GM23338 (cell line): Measurements from ENCODE around the gene SPC24.

Experiments
- CREB1 ChIP-seq: fragments of 250-450 bp; sonication (Bioruptor Pico); IDR thresholded peaks from 2 replicates; pipeline ENCODE4 v1.5.0; 2020; ENCODE audit warnings: low read depth, mild to moderate bottlenecking, moderate library complexity
- EZH2 ChIP-seq: fragments of 200-600 bp; sonication (generic); IDR thresholded peaks from one replicate; pipeline ENCODE4 v1.8.0; 2017; ENCODE audit warnings: antibody characterized with exemption, mild to moderate bottlenecking, low read depth; ENCODE audit not compliant: unreplicated experiment
- EZH2phosphoT487 ChIP-seq: fragments of 200-600 bp; sonication (generic); IDR thresholded peaks from one replicate; pipeline ENCODE4 v1.8.1; 2018; ENCODE audit warnings: antibody characterized with exemption; ENCODE audit not compliant: unreplicated experiment
- JUNB ChIP-seq: IDR thresholded peaks from one replicate; pipeline ENCODE4 v1.6.1; 2016; ENCODE audit warnings: antibody characterized with exemption; ENCODE audit not compliant: unreplicated experiment
- POLR2AphosphoS5 ChIP-seq: IDR thresholded peaks from 2 replicates; pipeline ENCODE4 v1.6.1; 2016; ENCODE audit warnings: antibody characterized with exemption, low read depth
- STAT1 ChIP-seq: IDR thresholded peaks from one replicate; pipeline ENCODE4 v1.6.1; 2016; ENCODE audit warnings: antibody characterized with exemption; ENCODE audit not compliant: unreplicated experiment
- ZNF114 ChIP-seq: fragments of 250-450 bp; sonication (Bioruptor Pico); IDR thresholded peaks from 2 replicates; pipeline ENCODE4 v1.5.0; 2020; ENCODE audit warnings: mild to moderate bottlenecking, moderate library complexity
- ZNF331 ChIP-seq: fragments of 250-450 bp; sonication (Bioruptor Pico); IDR thresholded peaks from 2 replicates; pipeline ENCODE4 v1.5.0; 2020; ENCODE audit warnings: low read depth, mild to moderate bottlenecking, moderate library complexity
- TF ChIP-seq, protein P1 (sequence below), 2 experiments: fragments of 200-600 bp in 1 of 2; sonication (generic) in 1 of 2; conservative IDR thresholded peaks; 2 replicates each; pipeline versions ENCODE4 v1.5.1 to v1.6.1; 2016 to 2017; ENCODE audit warnings: antibody characterized with exemption in 2 of 2, low read depth in 2 of 2, mild to moderate bottlenecking in 2 of 2, moderate library complexity in 1 of 2
- TF ChIP-seq, protein P2 (sequence below): IDR thresholded peaks from one replicate; pipeline ENCODE4 v1.6.1; 2018; ENCODE audit warnings: antibody characterized with exemption; ENCODE audit not compliant: unreplicated experiment
- TF ChIP-seq, protein P3 (sequence below): IDR thresholded peaks from 2 replicates; pipeline ENCODE4 v1.6.1; 2016; ENCODE audit warnings: antibody characterized with exemption

DNA sequence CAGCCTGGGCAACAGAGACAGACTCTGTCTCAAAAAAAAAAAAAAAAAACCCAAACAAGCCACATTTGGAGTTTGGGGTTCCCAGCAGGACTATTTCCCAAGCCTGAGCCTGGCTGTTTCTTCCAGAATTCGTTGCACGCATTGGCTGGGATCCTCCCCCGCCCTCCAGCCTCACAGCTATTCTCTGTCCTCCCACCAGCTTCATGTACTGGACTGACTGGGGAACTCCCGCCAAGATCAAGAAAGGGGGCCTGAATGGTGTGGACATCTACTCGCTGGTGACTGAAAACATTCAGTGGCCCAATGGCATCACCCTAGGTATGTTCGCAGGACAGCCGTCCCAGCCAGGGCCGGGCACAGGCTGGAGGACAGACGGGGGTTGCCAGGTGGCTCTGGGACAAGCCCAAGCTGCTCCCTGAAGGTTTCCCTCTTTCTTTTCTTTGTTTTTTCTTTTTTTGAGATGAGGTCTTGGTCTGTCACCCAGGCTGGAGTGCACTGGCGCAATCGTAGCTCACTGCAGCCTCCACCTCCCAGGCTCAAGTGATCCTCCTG lies 39.6 kb downstream of the SPC24 start:
- TF ChIP-seq, protein P1, sequence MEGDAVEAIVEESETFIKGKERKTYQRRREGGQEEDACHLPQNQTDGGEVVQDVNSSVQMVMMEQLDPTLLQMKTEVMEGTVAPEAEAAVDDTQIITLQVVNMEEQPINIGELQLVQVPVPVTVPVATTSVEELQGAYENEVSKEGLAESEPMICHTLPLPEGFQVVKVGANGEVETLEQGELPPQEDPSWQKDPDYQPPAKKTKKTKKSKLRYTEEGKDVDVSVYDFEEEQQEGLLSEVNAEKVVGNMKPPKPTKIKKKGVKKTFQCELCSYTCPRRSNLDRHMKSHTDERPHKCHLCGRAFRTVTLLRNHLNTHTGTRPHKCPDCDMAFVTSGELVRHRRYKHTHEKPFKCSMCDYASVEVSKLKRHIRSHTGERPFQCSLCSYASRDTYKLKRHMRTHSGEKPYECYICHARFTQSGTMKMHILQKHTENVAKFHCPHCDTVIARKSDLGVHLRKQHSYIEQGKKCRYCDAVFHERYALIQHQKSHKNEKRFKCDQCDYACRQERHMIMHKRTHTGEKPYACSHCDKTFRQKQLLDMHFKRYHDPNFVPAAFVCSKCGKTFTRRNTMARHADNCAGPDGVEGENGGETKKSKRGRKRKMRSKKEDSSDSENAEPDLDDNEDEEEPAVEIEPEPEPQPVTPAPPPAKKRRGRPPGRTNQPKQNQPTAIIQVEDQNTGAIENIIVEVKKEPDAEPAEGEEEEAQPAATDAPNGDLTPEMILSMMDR (conservative IDR thresholded peaks at IDR 0.05; ENCODE audit: low read depth in 2 of 2): no peak
- TF ChIP-seq EZH2 (no peak), POLR2AphosphoS5 (no peak), EZH2phosphoT487 (no peak), CREB1 (no peak), JUNB (no peak), ZNF114 (CRISPR knock-in tag) (no peak), STAT1 (no peak), ZNF331 (CRISPR knock-in tag) (no peak)
- TF ChIP-seq, protein P2, sequence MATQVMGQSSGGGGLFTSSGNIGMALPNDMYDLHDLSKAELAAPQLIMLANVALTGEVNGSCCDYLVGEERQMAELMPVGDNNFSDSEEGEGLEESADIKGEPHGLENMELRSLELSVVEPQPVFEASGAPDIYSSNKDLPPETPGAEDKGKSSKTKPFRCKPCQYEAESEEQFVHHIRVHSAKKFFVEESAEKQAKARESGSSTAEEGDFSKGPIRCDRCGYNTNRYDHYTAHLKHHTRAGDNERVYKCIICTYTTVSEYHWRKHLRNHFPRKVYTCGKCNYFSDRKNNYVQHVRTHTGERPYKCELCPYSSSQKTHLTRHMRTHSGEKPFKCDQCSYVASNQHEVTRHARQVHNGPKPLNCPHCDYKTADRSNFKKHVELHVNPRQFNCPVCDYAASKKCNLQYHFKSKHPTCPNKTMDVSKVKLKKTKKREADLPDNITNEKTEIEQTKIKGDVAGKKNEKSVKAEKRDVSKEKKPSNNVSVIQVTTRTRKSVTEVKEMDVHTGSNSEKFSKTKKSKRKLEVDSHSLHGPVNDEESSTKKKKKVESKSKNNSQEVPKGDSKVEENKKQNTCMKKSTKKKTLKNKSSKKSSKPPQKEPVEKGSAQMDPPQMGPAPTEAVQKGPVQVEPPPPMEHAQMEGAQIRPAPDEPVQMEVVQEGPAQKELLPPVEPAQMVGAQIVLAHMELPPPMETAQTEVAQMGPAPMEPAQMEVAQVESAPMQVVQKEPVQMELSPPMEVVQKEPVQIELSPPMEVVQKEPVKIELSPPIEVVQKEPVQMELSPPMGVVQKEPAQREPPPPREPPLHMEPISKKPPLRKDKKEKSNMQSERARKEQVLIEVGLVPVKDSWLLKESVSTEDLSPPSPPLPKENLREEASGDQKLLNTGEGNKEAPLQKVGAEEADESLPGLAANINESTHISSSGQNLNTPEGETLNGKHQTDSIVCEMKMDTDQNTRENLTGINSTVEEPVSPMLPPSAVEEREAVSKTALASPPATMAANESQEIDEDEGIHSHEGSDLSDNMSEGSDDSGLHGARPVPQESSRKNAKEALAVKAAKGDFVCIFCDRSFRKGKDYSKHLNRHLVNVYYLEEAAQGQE: no peak
- TF ChIP-seq, protein P3, sequence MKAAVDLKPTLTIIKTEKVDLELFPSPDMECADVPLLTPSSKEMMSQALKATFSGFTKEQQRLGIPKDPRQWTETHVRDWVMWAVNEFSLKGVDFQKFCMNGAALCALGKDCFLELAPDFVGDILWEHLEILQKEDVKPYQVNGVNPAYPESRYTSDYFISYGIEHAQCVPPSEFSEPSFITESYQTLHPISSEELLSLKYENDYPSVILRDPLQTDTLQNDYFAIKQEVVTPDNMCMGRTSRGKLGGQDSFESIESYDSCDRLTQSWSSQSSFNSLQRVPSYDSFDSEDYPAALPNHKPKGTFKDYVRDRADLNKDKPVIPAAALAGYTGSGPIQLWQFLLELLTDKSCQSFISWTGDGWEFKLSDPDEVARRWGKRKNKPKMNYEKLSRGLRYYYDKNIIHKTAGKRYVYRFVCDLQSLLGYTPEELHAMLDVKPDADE: no peak
